ENCODE results near the gene IFNE.

- TF ChIP-seq ARNT (IDR thresholded peaks at IDR 0.05): no peak
- TF ChIP-seq FOXK2 (IDR thresholded peaks at IDR 0.05): no peak
- TF ChIP-seq FOXM1 (IDR thresholded peaks at IDR 0.05; ENCODE audit: borderline replicate concordance): no peak
- no peak for TF ChIP-seq SUZ12 (IDR thresholded peaks at IDR 0.05)
- no peak for TF ChIP-seq FOXA1 (IDR thresholded peaks at IDR 0.05)
- no peak for TF ChIP-seq SP1 (IDR thresholded peaks at IDR 0.05)
- no peak for TF ChIP-seq HDGF (IDR thresholded peaks at IDR 0.05; ENCODE audit: borderline replicate concordance)
- no peak for TF ChIP-seq LEF1 (IDR thresholded peaks at IDR 0.05; ENCODE audit: borderline replicate concordance)
- TF ChIP-seq NFRKB (IDR thresholded peaks at IDR 0.05): no peak
- no peak for TF ChIP-seq TARDBP (IDR thresholded peaks at IDR 0.05)
- TF ChIP-seq BHLHE40 (IDR thresholded peaks at IDR 0.05; ENCODE audit: borderline replicate concordance): no peak
- TF ChIP-seq ZNF384 (IDR thresholded peaks at IDR 0.05): no peak
- no peak for TF ChIP-seq PKNOX1 (IDR thresholded peaks at IDR 0.05)
- no peak for TF ChIP-seq ELF4 (IDR thresholded peaks at IDR 0.05)
Measured at GRCh38 chr9:21470126-21470525, 12.0 kb downstream of the IFNE start.
